GM21619 (cell line): ENCODE data around the gene SIGLEC11.
"Not testable (repeated sequence)": the region's sequence is repeated elsewhere in the genome, so short reads cannot be mapped to it uniquely, and the experiment has no call there.

Experiments used
- ATAC-seq: cut with Tn5 transposase; IDR thresholded peaks from one replicate; pipeline ENCODE4 v1.9.1; 2021; ENCODE audit not compliant: unreplicated experiment

The SIGLEC11 gene, protein sequence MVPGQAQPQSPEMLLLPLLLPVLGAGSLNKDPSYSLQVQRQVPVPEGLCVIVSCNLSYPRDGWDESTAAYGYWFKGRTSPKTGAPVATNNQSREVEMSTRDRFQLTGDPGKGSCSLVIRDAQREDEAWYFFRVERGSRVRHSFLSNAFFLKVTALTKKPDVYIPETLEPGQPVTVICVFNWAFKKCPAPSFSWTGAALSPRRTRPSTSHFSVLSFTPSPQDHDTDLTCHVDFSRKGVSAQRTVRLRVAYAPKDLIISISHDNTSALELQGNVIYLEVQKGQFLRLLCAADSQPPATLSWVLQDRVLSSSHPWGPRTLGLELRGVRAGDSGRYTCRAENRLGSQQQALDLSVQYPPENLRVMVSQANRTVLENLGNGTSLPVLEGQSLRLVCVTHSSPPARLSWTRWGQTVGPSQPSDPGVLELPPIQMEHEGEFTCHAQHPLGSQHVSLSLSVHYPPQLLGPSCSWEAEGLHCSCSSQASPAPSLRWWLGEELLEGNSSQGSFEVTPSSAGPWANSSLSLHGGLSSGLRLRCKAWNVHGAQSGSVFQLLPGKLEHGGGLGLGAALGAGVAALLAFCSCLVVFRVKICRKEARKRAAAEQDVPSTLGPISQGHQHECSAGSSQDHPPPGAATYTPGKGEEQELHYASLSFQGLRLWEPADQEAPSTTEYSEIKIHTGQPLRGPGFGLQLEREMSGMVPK

DNA sequence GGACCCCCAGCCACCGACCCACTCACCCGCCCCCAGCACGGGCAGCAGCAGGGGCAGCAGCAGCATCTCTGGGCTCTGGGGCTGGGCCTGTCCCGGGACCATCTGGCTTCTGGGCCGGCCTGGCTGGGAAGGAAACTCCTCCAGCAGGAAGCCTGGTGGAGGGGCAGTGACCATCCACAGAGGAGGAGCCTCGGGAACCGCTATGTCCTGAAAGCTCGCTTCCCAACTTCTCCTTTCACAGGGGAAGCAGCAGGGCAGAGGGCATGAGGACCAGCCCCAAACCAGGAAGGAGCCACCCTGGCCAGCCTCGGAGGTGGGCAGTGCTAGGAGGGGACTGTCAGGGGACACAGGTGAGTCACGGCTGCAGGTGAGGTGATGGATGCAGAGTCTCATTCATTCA, at the start of gene SIGLEC11:
Gene SIGLEC11 (minus strand): TSS at position 193 of the 400 bp plus-strand sequence. CDS start 91 bp downstream, at position 102.
- ATAC-seq: not testable (repeated sequence)

DNA sequence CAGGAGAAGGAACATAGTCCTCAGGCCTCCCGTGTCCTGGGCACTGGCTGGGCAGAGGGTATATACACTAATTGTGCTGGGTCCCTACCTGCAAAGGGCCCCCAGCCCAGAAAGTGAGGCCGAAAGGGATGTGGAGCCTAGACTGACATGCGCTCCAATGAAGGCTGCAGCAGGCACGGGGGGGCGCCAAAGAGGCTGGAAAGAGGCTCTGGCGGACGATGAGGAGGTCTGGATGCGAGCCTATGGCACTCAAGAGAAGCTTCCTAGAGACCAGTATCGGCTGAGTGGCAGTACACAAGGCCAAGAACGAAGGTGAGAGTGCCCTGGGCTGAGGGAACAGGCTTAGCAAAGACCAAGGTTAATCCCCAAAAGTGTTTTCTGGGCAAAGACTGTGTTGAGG, 47.6 kb upstream of the SIGLEC11 start:
- no peak for ATAC-seq

DNA sequence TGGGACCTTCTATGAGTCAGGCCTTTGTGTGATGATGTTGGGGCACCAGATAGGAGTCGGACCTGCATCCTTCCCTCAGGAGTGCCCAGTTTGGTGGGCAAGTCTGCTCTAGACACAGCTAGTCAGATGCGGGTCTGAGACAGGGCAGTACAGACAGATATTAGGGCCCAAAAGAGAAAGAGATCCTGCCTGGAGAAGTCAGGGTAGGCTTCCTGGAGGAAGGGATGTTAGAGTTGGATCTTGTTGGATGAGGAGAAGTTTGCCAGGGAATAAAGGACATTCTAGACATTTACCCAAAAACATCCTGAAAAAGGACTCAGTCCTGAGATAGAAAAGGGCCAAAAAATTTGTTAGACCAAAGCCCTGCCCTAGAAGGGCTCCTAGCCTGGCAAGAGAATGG, 47.0 kb upstream of the SIGLEC11 start:
- no peak for ATAC-seq

DNA sequence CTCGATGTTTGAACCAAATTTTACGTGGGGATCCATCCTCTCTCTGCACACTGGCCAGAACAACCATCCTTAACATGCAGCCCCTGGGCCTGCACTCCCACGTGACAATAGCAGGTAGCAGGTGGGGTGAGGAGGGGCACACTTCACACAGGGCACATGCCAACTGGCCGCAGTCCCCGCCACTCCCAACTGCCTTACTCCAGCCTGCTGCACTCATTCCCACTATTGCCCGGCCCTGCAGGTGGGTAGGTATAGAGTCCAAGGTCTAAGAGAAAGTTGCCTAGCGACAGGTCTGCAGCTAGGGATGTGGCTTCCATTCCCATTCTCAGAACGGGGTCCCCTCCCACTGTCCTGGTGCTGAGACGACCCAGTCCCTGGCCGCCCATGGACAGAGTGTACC, 46.2 kb upstream of the SIGLEC11 start:
- no peak for ATAC-seq

- no peak for ATAC-seq
Measured at GRCh38 chr19:50005428-50005827, 44.5 kb upstream of the SIGLEC11 start.

GRCh38 chr19:50003810-50004419, 42.9 kb upstream of the SIGLEC11 start:
- ATAC-seq: no peak

DNA sequence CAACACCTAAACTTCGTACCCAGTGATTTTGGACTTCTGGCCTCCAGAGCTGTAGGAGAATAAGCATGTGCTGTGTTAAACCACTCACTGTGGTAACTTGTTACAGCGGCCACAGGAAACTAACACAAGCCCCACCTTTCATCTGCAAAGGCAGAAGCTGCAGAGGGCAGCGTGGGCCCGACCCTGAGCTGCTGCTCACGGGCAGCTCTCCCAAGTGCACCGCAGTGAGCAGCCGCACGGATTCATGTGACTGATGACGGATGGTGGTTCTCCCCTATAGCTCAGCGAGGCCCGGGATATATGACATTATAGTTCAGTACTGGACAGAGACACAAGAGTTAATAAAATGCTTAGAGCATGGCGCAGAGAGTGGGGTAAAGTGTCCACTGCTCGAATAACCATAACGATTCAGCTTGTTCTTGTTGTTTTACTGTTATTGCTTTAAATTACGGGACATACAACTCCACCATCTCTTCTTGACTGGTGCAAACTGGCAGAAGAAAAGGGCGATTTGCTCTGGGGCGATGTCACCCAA, 42.3 kb upstream of the SIGLEC11 start:
- no peak for ATAC-seq

DNA sequence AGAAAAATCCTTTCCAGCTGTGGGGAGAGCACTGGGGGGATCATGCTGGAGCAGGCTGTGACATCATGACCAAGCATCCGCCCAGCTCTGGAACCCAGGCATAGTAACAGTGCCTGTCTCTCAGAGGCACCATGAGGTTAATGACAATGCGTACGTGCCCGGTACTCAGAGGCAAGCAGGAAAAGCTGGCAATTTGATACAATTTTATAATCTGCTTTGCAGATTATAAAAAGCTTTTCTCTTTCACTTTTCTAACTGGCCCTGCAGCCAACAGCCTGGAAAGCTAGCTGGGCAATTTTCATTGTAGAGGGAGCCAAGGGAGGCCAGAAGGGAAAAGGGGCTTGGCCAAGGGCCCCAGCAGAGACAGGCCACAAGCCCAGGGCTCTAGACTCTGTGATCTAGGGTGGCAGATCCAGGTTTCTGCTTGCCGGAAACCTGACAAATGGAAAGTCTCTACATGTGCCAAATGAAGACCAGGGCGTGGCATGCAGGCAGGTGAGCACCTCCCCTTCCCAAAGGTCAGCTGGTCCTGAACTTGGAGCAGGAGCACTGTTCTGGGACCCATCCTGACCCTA, 41.5 kb upstream of the SIGLEC11 start:
- ATAC-seq: no peak

DNA sequence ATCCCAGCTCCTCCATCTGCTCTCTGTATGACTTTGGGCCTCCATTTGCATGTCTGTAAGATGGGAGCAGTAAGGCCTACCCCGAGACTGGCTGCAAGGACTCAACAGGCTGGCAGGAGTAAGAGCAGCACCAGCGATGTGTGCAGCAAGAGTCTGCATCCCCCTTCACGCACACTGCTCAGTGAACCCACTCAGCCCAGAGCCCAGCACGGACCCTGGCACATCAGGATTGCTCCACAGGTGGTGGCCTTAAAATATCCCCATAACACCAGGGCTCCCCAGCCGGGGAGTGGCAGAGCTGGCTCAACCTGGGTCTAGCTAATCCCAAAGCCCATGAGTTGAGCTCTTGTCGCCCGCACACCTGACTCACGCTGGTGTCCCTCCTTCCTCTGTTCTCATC, 40.8 kb upstream of the SIGLEC11 start:
- no peak for ATAC-seq

DNA sequence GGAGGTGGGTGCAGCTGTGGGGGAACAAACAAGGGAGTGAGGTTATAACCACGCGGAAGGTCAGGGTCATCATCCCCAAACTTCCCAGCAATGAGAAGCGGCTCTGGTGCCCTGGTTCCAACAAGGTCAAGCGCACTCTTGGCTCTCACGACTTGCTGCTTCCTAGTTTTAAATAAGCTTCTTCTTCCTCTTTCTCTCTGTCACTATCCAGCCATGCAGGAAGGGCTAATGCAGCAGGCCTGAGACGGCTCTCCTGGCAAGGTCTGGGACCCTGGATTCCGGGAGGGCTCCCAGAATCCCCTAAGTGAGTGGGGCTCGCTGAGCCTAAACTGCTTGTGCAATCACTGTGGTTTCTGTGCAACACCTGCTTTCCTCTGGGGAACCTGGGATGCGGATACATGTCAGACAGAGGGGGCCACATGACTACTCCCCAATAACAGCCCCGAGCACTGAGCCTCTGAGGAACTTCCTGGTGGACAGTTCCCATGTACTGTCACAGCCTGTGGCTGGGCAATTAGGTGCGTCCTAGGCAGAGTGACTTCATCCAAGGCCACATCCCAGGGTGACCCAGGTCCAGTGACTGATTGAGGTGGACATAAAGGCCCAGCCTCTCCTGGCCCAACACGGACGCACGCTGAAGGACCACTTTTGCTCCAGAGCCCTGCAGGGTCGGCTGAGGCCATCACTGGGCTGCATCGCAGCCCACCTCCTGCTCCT, 40.0 kb upstream of the SIGLEC11 start:
- ATAC-seq: no peak

GRCh38 chr19:50000038-50000840, 39.3 kb upstream of the SIGLEC11 start:
- ATAC-seq: no peak

DNA sequence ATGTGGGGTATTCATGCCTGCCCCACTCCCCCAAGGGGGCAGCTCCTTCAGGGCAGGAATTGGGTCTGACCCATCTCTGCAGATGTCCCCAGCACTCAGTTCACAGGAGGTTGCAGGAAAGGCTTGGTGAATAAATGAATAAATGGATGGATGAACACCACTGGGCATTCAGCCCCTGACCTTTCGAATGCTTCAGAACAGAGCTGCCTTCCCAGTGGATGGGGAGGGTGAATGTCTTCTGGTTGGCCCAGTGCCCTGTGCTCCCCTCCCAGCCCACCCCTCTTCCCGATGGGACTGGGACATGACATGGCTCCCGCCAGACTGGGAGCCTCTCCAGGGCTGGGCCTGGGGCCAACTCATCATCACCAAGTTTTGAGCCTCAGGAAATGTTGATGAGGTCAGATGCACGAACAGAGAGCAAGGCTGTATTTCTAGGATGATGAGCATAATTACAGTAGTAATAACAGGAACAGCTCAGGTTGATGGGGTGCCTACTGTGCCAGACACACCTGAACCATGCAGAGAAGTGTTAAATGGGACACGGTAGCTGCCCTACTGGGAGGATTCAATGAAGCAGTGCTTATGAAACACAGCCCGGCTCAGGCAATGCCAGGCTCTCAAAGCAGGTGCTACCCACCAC, 38.5 kb upstream of the SIGLEC11 start:
- ATAC-seq: no peak

DNA sequence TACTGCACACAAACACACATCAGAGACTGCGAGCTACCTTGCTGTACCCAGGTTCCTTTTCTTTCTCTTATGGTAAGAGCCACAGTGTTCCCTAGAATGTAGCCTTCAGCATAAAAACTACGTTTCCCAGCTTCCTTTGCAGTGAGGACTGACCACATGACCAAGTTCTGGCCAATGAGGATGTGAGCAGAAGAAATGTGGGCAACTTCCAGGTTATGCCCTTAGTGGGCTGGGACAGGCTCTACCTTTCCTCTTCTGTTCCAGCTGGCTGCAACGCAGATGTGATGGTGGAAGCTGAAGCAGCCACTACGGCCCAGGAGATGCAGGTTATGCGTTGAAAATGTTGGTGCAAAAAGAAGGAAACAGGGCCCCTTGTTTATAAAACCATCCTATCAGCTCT, 36.7 kb upstream of the SIGLEC11 start:
- no peak for ATAC-seq

GRCh38 chr19:49988433-49988832, 27.5 kb upstream of the SIGLEC11 start:
- ATAC-seq: no peak

- ATAC-seq: no peak
Measured at GRCh38 chr19:49988007-49988406, 27.0 kb upstream of the SIGLEC11 start.

- ATAC-seq: no peak
Measured at GRCh38 chr19:49987159-49987698, 26.3 kb upstream of the SIGLEC11 start.

DNA sequence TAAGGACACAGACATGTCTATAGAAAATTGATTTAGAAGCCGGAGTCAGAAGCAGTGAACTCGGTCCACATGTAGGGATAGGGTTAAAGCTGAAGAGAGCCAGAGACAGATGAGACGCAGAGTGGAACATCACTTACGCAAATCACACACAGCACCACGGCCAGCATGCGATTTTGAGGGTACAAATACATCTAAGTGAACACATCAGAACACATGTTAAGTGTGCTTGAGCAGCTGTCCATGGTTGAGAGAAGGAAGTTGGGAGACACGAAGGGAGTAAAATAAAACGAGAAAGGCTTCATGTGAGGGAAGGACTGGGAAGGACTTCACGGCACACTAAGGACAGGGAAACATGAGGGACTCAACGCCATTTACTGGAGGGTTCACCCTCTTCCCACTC, 25.4 kb upstream of the SIGLEC11 start:
- ATAC-seq: no peak

GRCh38 chr19:49985871-49986270, 24.9 kb upstream of the SIGLEC11 start:
- no peak for ATAC-seq

DNA sequence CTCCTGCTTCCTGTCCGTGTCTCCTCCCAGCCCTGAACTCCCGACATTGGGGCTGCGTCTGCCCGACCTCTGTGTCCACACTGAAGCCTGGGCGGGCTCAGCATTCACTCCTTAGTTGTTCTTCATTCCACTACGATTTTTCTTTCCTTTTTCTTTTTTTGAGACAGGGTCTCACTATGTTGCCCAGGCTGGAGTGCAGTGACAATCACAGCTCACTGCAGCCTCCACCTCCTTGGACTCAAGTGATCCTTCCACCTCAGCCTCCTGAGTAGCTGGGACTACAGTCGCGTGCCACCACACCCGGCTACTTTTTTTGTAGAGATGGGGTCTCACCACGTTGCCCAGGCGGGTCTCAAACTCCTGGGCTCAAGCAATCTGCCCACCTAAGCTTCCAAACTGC, 23.5 kb upstream of the SIGLEC11 start:
- ATAC-seq: no peak
